Measurements from ENCODE around the gene HINT3.
"Not testable (repeated sequence)": the region's sequence is repeated elsewhere in the genome, so short reads cannot be mapped to it uniquely, and the experiment has no call there.

HINT3 gene

DNA sequence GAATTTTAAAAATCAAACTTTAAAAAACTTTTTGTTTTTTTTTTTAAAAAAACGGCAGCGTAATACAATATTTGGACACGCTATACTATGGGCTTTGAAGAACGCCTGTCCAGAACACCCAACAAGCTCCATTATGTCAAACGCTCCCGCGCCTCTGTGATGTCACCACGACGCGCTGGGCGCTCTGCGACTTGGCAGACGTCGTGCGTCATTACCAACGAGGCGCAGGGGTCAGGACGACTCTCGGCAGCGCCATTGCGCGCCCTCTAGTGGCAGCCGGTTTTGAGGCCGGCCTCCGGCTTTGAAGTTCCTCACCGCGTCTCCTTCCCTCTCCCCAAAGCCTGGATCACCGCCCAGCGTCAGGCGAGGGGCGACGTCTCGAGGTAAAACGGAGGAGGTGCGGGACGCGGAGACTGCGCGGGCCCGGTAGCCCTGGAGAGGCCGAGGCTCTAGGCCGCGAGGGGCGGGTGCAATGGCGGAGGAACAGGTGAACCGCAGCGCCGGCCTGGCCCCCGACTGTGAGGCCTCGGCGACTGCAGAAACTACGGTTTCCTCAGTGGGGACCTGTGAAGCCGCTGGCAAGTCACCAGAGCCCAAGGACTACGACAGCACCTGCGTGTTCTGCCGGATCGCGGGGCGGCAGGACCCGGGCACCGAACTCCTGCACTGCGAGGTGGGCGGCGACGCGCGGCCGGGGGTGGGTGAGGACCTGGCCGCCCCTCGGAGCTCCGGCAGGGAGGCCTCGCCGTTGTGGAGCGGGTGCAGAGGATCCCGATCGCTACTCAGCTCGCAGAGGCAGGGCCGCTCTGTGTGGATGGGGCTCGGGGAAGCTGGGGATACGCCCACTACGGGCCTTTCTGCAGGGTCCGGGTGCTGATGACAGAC is at the start of gene HINT3:
HINT3 (plus strand) TSS at position 265 of the 885 bp plus-strand sequence; CDS start at position 473, 208 bp downstream.
- peak; percentile 99 for DNase-seq

- no peak for DNase-seq
Measured at GRCh38 chr6:125910527-125910926, 46.0 kb upstream of the HINT3 start.

- not testable (repeated sequence) for DNase-seq
Measured at GRCh38 chr6:125911051-125911451, 45.5 kb upstream of the HINT3 start.

DNA sequence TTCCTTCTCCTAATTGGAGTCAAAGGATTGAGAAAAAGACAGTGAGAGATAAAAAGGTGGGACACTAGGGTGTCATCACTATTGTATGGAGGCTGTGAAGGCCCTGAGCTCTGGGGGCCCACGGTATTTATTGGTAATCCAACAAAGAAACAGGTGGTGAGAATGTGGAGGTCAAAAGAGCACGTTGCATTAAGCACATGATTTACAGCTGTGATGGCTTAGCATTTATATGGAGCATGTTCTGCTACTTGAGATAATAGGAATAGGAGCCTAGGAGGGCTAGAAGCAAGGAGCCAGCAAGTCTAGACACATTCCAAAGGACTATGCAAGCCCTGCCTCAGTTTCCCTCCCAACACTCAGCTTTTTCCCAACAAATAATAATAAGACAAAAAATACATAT is 44.1 kb upstream of the HINT3 start:
- DNase-seq = not testable (repeated sequence)

DNA sequence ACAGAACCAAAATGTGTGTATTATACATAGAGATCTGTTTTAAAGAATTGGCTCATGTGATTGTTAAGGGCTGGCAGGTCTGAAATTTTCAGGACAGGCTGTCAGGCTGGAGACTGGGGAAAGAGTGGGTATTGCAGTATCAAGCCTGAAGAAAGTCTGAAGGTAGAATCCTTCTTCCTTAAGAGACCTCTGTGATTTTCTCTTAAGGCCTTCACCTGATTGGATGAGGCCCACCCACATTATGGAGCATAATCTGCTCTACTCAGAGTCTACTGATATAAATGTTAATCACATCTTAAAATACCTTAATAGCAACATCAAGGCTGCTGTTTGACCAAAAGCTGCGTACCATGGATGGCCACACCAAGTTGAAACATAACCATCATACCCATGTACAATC is 43.4 kb upstream of the HINT3 start:
- no peak for DNase-seq

DNA sequence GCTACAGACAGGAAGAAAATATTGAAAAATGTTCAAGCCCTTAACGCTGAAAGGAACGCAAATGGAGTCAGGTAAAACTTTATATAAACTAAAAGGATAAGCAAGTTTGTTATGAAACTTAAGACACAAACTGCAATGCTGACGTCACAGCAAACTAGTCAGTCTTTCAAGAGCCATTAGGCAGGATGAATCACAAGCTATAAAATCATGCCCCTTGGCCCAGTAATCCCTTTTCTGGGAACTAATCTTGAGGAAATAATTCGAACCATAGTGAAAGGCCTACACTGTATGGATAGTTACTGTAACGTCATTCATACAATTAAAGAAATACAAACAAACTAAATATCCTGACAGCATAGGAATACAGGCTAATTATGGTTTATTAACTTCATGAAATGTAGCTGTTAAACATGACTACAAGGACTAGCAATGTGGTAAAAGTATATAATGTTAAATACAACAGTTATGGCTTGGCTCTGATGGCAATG is 42.7 kb upstream of the HINT3 start:
- no peak for DNase-seq

GRCh38 chr6:125918230-125918629 is 38.3 kb upstream of the HINT3 start:
- DNase-seq = no peak

DNA sequence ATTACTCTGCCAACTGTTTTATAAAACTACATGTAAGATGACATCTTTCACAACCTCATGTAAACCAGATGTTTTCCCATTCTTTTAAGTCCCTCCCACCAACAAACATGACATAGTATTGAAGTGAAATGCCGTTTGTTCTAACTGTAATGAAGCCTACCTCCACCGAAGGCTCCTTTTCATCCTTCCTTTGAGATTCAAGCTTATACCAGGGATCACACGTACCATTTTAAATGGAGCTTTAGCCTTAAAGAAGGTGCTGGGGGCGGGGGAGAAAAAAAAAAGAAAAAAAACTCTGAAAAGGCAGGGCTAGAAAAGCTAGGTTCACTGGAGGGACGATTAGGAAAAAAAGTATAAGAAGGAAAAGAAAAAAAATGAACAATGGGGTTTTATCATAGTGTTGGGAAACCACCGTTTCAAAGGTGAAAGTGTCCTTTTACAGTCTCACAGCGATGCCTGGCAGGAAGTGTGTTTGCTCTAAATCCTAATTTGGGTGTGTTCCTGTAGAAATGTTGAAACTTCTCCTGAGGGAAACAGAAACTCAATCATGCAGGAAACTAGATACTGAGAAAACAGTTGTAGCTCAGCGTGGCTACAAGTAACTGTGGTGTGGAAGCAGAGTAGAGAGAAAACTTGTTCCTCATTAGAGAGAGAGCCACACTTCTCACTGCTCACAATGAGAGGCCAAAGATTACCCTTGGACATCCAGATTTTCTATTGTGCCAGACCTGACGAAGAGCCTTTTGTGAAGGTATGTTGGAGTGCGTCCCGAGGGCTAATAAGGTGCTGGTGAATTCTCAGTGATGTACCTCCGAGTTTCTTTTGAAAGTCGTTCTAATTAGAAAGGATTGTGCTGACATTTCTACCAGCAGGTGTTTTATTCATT is 37.6 kb upstream of the HINT3 start:
- peak; percentile 93 for DNase-seq

DNA sequence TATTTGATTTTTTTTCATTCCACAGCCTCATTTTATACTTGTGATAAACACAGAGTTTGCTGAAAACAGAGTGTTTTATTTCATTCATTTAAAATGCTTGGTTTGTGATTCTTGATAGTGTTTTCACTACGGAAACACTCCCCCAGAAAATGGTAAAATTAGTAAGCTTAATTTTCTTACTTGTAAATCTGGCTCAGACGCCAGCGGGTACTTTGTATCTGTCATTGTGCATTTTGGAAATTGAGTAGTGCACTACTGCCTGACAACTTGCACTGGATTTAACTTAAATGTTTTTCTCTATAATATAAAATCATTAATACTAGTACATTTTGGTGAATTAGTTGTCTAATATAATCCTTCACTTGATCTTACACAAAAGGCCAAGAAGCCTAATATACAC is 37.0 kb upstream of the HINT3 start:
- DNase-seq = no peak

GRCh38 chr6:125922322-125922860 is 34.2 kb upstream of the HINT3 start:
- DNase-seq = peak; percentile 96

DNA sequence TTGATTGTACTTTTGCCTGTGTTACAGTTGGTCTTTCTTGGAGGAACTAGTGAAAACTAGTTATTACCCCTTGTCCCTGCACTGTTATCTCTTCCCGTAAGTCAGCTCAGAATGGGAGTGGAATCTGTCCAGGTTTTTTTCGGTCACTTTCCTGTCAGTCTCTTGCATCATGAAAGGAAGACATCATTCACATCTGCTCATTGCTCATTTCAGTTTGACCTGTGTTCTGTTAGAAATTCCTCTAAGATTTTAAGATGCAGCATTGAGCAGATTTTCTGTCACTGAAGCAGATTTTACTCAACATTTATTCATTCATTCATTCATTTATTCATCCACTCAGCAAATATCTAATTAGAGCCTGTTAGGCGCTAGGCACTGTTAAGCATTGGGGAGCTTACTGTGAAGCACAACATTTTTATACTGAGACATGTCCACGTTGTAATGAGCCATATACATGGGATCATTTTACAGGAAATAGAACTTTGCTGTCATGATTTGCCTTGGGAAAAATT is 33.1 kb upstream of the HINT3 start:
- DNase-seq = no peak

- no peak for DNase-seq
Measured at GRCh38 chr6:125924169-125924568, 32.4 kb upstream of the HINT3 start.

DNA sequence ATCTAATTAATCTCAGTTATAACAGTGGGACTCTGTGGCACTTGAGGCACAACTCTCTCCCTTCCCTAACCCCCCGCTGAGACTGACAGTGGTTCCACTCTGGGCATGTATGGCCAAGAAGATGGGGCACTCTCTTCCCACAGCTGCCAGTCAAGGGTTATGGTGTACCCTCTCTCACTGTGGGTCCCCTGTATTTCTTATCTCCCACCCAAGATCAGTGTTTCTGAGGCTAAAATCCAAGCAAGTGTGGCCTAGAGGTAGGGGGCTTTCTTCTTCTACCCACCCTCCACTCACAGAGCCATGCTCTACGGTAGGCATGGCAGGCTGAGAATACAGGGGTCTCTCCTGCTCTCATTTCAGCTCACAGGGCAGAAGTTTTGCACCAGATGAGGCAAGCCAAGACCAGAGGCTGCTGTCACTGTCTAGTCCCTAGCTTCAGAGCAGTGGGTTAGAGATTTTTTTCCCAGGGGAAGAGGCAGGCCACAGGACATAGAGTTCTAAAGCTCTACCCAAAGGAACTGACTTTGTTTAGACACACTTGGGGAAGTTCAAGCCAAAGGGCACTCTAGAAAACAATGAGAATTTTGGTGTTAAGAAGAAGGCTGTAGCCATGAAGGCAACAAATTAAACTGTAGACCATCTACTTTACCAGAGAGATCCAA is 31.7 kb upstream of the HINT3 start:
- no peak for DNase-seq

- no peak for DNase-seq
Measured at GRCh38 chr6:125926711-125927110, 29.9 kb upstream of the HINT3 start.

DNA sequence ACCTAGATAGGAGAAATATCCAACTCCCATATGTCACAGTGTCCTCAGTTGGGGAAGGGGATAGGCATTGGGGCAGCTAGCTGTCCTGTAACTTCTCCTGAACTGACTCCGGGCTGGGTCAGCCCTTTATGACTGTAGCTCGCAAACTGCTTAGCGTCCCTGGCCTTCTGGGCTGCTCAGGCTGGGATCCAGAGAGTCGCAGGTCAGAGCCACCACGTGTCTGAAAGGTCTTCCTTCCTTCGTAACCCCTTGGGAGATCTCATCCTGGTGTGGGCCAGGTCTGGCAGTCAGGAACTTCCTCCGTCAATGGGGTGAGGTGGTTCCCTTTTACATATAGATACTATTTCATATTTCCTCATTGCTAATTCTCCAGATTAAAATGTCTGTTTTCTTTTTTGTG is 28.8 kb upstream of the HINT3 start:
- DNase-seq = no peak

DNA sequence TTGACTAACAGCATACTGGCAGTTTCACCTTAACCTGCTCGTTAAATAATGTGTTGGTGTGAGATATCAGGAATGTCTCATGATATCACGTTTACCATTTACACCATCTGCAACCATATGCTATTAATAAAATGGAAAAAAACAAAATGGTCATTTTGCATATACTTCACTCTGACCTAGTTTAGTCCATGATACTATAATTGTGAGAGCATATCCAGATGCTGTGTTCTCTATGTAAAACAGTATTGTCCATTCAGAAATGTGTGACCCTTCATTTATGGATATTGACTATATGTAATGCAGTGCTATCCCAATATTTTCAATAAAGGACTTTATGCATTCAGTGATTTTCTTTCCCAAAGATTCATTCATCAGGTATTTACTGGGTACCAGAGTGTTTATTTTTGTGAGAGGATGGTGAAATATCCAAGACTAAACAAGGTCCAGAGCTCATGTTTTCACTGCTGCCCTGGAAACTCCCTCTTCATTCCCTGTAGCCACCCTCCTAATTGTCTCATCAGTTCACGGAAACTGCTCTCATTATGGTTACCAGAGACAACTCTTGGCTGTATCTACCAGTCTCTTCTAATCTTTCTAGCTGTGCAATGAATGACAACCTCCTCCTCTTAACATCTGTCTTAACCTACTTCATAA is 25.7 kb upstream of the HINT3 start:
- no peak for DNase-seq

- DNase-seq = no peak
Measured at GRCh38 chr6:125931733-125932450, 24.7 kb upstream of the HINT3 start.

GRCh38 chr6:125932451-125932795 is 24.1 kb upstream of the HINT3 start:
- DNase-seq = no peak

DNA sequence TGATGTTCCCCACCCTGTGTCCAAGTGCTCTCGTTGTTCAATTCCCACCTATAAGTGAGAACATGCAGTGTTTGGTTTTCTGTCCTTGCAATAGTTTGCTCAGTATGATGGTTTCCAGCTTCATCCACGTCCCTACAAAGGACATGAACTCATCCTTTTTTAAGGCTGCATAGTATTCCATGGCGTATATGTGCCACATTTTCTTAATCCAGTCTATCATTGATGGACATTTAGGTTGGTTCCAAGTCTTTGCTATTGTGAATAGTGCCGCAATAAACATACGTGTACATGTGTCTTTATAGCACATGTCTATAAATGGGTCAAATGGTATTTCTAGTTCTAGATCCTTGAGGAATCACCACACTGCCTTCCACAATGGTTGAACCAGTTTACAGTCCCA is 21.1 kb upstream of the HINT3 start:
- DNase-seq = not testable (repeated sequence)

DNA sequence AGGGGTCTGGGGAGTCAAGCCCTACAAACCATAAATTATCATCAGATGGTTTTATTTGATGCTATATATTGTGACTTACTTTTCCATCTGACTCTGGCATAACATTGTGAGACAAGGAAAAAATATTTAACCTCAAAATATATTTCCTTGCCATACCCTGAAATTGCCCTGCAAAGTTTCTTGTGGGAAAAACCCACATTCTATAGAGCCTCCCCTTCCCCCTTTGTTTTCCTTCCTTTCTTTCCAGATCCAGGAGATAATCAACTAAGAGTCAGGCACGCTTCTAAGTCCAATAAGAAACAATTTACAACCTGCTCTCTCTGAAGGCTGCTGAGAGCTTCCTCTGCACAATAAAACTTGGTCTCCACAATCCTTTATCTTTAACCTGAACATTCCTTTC is 17.5 kb upstream of the HINT3 start:
- no peak for DNase-seq

GRCh38 chr6:125939791-125940190 is 16.8 kb upstream of the HINT3 start:
- DNase-seq = no peak

Data from NCI-H2029 treated with DMSO at 0.1 percent for 48 hours (cell line).